Activated CD4-positive, alpha-beta T cell treated with anti-CD3 and anti-CD28 coated beads for 48 hours (primary cell): ENCODE data around the gene TM4SF1.

Experiments used
- DNase-seq: peaks from one replicate; pipeline ENCODE4 v3.0.0-alpha.2; 2020

TM4SF1 gene, protein sequence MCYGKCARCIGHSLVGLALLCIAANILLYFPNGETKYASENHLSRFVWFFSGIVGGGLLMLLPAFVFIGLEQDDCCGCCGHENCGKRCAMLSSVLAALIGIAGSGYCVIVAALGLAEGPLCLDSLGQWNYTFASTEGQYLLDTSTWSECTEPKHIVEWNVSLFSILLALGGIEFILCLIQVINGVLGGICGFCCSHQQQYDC

DNA sequence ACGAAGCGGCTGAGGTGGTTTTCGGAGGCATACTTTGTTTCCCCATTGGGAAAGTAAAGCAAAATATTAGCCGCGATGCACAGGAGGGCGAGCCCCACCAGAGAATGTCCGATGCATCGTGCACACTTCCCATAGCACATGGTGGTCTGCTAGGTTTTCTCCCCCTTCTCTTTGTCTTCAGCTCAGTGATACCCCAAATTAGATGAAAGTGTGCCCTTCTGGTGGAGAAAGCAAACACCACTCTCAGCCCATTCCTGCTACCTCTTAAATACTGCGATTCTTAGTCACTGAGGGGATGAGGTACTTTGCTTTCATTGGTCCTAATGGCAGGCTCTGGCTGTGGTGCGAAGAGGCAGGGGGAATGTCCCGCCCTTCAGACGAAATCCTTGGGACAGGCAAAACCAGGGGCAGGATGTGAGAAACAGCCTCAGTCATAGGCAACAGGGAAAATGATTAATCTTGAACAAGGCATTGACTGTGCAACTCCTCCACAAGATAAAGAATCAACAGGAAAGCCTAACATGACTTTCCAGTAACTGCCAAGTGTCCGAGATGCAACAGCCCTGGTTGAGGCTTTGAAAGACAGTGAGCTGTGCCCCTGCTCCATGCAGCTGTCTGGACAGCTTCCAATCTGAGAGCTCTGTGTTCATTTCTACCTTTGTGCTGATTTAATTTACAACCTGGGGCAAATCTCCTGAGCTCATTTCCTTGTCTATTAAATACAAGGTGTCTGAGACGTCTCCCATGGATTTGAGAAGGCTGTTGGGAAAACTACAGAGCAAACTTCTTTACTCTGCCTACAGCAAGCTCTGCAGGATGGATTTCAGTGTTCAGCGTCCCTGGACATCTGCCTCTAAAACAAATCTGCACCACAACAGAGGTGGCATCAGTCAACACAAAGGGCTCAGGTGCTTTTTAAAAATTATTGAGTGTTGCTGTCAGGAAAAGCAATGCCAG lies at the start of gene TM4SF1:
Gene TM4SF1, minus strand, starts transcription at position 242 of the 957 bp plus-strand sequence. Its CDS starts 102 bp downstream, at position 140.
- DNase-seq = no peak

DNA sequence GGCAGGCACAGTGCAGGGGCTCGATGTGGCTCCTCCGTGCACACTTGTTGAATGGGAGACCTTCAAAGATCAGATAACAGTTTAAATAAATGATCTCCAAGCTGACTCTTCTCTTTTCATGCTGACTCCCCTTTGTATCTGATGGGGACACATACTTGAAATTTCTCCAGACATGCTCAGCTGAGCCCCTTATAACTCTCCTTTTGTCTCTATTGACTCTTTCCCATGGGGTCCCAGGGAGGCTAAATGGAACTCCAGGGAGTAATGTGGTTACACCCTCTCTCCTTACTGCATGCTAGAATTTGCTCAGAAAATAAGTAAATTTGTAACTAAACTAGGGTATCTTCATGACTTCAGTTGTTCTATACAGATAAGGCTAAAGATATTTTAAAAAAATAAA lies 48.9 kb upstream of the TM4SF1 start:
- no peak for DNase-seq

DNA sequence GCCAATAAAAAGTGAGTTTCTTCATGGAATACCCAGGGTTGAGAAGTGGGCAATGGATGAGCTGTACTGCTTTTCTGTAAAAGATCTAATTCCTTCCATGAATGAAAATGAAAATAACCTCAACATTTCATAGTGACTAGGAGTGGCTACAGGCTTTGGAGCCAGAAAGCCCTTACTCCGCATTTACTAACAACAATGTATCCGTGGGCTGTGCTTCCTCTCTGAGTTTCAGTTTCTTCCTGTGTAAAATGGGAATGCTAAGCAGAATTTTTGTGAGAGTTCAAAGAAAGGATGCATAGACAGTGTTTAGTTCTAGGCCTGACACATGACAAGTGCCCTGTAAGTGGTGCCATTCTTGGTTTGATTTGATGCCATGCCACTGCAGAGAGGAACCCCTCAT lies 47.5 kb upstream of the TM4SF1 start:
- DNase-seq = no peak

DNA sequence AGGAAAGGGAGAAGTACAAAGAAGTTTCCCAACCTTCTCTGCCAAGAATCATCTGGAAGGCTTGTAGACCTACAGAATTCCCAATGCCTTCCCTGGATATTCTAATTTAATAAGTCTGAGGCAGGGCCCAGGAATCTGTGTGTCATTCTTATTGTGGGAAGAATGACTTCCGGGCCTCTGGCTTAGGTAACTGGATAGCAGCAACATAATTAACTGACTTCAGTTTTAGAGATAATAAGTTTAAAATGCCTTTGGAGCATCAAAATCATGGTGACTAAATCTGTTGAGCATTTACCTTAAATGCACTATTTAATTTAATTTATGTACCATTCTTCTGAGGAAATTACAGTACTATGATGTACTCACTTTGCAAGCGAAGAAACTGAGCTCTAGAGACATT lies 44.3 kb upstream of the TM4SF1 start:
- no peak for DNase-seq

DNA sequence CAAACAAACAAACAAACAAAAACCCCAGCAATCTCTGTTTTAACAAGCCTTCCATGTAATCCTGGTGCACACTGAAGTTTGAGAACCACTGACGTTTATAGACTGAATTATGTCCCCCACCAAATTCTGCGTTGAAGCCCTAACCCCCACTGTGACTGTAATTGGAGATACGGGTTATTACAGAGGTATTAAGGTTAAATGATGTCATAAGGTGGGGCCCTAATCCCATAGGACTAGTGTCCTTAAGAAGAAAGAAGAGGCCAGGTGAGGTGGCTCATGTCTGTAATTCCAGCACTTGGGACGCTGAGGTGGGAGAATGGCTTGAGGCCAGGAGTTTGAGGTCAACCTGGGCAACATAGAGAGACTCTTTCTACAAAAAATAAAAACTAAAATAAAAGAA lies 42.4 kb upstream of the TM4SF1 start:
- DNase-seq = no peak

DNA sequence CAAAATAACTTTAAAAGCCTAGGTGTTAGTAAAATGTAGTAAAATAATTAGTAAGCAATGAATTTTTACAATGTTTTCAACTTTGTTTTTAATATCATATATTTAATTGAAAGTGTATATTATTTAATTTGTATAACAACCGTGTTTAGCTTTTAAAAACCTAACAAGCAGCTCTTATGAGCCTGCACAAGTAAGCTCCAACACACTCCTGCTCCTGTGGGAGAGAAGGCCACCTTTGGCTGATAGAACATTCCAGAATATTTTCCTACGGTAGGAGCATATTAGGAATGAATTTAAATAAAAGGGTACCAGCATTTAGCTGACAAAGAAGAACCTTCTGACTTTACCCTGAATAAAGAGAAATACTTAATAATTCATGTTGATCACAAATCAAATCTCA lies 40.3 kb upstream of the TM4SF1 start:
- DNase-seq = no peak

DNA sequence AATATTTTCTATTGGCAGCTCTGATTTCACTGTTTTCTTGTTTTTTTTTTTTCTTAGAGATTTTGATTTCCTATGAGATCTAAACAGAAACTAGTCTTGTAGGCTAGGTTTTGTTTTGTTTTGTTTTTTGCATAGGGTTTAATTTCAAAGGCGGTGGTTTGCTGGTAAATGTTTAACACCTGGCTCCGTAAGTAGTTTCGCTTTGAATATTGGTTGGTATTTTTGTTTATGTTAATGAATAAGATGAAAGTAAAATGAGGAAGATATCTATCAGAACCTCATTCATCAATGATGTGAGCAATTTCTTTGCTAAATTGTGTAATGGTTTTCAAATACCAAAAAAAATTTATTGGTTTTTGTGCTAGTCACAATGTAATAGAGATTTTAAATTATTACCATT lies 39.7 kb upstream of the TM4SF1 start:
- no peak for DNase-seq

DNA sequence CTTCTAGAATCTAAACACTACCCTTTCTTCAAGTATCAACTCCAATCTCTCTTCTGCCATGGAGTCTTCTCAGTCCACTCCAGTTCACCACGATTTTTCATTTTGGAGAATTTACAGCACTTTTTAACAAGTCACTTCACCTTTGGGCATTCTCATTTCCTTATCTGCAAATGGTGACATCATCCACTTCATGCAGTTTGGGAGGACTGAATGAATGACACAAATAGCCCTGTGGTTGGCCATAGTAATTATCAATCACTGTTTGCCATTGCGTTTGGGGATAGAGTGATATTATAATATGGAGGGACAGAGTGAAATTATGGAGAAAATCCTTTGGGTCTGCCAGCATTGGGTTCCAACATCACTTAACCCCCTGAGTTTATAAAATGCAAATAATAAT lies 38.0 kb upstream of the TM4SF1 start:
- no peak for DNase-seq

DNA sequence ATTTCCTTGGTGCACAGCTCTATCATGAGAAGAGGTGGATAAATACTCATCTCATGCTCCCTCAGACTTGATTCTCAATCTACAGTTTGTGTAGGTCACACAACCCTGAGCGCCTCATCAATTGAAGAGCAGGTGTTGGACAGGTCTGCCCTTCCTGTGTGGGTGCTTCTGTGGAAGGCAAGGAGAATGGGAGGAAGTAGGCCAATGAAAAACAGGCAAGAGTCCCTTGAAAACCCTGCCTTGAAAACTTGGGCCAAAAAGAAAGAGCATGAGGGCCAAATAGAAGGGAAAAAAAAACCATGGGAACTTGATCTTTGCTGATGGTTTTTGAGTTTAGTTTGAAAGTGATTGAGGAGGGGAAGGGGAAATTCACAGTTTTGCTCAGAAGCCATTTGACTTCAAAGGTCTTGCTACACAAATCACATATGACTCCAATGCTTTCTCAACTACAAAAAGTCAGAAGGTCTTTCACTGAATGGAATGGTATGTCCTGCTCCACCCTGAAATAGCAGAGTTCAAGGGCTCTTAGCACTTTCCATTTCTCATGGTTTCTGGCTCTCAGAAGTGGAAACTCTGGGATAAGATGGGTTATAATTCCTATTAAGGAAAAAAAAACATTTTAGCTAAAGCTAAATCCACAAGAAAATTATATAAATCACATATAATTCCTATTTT lies 37.2 kb upstream of the TM4SF1 start:
- no peak for DNase-seq

DNA sequence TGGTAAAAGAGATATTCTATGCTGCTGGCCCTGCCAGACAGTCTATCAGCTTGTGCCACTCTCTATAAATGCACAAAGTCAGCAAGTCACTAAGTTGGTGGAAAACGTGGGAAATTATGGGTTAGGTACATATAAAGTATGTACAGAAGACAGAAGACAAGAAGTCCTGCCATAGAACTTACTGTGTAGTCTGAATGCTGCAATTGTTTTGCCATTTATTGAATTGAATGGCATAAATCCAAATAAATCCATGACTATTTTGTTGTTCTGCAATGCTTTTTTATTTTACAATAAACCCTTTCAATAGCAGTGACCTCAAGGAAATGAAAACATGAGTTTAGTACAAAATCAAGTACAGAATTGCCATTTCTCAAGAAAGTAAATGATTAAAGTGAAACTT lies 34.1 kb upstream of the TM4SF1 start:
- DNase-seq = no peak

DNA sequence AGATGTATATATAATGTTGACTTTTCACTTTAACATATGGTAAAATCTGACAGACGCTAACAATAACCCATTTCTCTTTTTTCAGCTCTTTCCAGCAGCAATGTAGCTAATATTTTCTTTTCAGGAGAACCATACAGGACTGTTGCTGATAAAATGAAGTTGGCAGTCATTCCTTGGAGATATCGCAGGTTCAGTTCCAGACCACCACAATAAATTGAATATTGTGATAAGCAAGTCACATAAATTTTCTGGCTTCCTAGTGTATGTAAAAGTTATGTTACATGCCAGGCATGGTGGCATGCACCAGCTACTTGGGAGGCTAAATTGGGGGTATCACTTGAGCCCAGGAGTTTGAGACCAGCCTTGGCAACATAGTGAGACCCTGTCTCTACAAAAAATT lies 31.9 kb upstream of the TM4SF1 start:
- DNase-seq = no peak

DNA sequence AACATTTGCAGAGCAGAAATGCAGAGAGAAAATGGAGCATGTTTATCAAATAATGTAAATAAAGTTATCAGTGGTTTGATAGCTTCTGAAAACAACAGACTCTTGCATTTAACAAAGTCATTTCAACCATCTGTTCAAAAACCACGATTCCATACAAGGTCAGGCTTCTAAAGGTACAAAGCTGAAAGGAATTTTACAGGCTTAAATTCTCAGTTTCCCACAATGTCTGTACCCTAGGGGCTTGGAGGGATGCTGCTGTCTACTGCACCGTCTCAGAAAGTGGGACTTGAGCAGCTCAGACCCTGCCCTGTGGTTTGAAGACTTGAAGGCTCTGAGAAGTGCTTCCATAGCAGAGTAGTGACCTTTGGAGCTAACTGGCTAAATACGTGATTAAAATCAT lies 30.4 kb upstream of the TM4SF1 start:
- DNase-seq = no peak

DNA sequence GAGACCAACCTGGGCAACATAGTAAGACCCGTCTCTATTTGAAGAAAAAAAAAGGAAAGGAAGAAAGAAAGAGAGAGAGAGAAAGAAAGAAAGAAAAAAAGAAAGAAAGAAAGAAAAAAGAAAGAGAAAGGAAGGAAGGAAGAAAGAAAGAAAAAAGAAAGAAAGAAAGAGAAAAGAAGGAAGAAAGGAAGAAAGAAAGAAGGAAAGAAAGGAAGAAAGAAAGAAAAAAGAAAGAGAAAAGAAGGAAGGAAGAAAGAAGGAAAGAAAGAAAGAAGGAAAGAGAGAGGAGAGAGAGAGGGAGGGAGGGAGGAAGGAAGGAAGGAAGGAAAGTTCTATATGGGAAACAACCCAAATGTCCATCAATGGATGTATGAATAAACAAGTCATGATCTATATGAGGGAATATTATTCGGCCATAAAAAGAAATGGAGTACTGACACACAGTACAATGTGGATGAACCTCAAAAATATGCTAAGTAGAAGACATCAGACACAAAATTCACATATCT lies 28.8 kb upstream of the TM4SF1 start:
- no peak for DNase-seq

DNA sequence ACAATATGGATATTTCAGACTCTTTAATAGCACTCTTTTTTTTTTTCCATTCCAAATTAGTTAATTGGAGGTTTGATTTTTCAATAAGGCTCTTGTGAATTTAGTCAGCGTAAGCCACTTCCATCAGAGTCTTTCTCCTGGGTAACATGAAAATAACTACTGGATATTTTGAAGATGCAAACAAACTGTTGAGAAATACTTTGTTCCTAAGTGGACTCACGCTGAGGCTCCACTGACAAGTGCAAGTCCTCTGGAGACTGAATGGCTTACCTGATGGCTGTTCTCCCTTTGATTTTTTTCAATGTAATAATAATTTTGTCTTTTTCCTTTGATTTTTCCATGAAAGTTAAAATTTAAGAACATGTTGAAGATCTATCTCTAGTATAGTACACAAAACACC lies 26.0 kb upstream of the TM4SF1 start:
- no peak for DNase-seq

DNA sequence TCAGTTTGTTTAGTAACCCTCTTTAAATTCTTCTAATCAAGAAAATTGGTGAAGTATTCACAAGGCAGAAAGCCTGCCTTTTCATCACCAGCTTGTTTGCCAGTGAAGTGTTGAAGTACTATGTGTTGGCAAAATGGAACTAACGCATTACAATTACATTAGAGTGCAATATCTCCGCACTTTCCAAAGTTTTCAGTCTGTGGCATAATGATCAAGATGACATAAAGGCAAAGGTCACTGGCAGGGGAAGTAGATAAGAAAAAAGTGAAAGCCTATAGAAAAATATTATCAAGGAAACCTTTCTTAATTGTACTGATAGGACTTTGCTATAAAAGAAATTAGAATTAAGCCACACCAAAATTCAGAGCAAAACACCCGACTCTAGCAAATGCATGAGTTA lies 25.0 kb upstream of the TM4SF1 start:
- DNase-seq = no peak

DNA sequence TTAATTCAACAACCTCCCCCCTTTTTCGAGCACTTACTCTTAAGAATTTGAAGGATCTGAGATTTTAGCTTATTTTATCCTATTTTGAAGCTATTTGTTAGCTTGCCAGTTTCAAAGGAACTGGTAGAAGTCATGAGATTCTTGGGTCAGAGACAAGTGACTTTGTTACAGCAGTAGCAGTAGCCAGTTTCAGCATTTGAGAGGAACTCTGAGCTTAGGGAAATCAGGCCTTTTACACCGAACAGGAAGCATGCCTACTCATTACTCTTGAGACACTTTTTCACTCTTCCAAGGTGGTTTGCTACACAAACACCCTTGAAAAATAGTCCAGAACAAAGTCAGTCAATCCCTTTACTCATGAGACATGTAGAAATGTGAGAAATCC lies 24.5 kb upstream of the TM4SF1 start:
- DNase-seq = no peak

DNA sequence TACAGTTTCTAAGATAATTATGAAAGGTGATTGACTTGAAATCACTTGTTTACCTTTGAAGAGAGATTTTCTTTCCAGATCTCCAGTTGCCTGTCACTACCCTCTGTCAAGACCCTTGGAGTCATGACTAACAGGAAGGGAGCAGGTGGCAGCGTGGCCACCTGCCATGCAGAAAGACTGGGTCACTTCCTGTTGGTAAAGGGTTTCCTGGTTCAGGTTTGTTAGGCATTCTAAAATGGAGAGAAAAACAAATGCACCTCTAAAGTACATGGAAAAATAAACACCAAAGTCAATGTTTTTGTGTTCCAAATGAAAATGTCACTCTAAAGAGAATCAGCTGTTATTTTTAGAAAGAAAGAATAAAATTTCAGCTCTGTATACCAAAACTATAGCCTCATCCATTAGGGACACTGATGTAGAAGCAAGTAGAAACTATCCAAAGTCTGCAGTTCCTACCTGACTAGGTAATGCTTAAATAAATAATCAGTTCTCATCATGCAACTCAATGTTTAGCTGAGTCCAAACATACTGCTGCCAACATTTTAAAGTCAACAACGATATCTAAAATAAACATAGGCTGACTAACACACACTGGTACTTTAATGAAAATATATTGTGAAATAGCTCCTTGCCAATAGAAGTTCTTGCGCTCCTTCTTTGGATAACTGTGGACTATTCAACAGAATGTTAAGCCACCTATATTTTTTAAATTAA lies 23.9 kb upstream of the TM4SF1 start:
- DNase-seq = no peak

DNA sequence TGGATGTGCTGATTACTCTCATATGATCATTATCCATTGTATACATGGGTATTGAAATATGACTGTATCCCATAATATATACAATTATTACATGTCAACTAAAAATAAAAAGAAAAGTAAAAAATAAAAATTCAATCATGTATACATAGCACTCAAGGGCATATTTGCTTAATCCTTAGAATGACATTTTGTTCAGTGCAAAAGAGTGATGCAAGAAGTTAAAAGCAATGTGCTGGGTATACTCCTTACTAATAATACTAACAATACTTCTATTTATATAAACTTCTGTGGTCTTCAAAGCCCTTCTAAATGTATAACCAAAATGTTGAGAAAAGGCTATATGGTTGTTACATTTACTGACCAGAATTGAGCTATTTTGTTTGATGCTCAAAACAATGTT lies 23.2 kb upstream of the TM4SF1 start:
- DNase-seq = no peak

DNA sequence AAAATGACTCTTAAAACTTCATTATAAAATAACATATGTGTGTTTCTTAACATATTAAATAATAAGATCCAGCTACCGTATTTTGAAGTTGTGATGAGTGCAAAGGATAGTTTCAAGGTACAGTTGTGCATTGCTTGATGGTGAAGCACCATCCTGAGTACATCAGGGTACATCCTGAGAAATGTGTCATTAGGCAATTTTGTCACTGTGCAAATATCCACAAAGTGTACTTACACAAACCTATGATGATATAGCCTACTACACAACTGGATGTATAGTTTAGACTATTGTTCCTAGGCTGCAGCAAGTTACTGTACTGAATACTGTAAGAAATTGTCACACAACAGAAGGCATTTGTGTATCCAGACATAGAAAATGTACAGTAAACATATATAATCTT lies 20.8 kb upstream of the TM4SF1 start:
- no peak for DNase-seq

DNA sequence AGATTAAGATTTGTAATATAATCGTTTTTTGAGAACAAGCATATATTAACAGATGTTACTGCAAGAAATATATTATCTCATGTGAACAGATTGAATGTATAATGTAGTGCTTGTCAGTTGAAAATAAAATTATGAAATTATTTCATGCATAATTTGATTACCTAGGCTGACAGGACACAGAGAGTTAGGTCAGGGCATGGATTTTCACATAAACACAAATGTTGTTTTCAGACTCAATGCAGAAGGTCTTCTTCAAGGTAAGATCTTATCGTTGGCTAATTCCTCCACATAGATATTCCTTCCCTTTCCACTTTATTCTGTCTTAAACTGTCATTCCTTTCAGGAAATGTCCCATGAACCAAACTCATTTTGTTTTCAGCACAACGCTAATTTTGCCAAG lies 20.1 kb upstream of the TM4SF1 start:
- DNase-seq = no peak

DNA sequence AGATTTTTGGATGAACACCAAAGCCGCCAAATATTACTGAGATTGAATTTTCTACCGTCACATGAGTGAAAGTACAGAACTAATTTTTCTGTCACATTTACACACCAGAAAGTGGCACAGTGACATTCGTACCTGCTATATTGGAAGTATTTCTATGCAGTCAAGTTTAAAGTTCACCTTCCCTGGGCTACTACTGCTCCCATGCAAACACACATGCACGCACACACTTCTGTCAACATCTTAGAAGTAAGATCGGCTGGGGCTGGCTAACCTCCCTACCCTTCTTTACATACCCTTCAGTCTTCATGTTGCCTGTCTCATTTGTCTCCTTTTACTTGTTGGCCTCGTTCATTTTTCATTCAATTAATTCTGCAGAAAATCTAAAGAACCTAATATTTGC lies 19.0 kb upstream of the TM4SF1 start:
- DNase-seq = no peak

DNA sequence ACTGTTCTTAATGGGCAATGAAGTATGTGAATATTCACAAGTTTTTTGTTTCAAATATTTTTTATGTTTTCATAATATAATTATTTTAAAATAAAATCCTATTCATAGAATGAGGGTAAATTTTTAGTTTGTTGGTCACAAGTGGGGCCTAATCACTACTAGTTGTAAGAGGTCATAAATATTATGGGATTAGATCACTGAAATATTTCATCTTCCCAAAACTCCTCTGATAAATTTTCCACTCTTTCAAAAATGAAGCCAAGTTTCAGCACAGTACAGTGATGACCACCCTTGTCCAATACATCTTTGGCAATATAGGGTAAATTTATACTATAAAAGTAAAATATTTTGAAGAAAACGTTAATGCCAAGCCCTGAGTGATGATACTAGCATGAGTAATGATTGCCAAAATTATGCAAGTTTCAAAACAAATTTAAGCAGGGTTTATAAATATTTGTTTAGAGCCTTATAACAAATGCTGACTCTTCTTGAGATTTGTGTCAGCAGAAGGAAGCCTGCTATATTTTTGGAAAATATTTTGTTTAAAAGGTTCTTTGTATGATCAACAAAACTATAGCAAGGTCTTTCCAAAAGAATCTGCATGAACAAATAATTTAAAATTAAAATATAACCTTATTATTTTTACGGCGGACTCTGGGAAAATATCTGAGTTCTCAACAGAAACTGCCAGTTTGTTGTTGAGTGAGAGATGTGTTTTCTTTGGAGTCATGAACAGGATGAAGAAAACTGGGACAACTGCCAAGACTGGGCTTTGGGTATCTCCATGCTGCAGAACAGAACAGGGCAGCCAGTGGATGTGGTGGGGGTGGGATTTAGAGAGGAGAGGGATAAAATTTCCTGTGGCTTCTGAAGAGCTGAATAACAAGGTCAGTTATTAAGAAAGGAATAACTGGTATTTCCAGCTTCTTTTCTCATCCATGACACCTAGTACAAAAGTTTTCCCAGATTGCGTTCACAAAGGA lies 17.9 kb upstream of the TM4SF1 start:
- no peak for DNase-seq
